AG04450 (cell line): ENCODE data around the gene TIRAP. TPM values are rescaled to one million over a fixed set of nuclear protein-coding genes. Genes with fewer than 3 reads are reported as not detected.

Experiments used
- CTCF ChIA-PET: fragments of 300-600, 350-600 bp; formaldehyde crosslinking; extraction: SDS; loops from one replicate; lab custom pipeline; 2022; ENCODE audit warnings: antibody characterized with exemption, inconsistent platforms; lab: Charles Lee
- POLR2A ChIA-PET: fragments of 350-600 bp; formaldehyde crosslinking; extraction: SDS; loops from one replicate; lab custom pipeline; 2021; ENCODE audit warnings: antibody characterized with exemption, inconsistent platforms; lab: Yijun Ruan, JAX
- DNase-seq: peaks from one replicate; pipeline ENCODE4 v3.0.0-alpha.2; 2011; ENCODE audit warnings: low read depth, low spot score
- H3K27ac ChIP-seq: one replicate; pipeline ENCODE4 v1.5.1; 2012; ENCODE audit warnings: low read depth, low read length, control low read depth
- H3K27me3 ChIP-seq: one replicate; pipeline ENCODE4 v1.6.0; 2012; ENCODE audit warnings: low read length; ENCODE audit not compliant: control insufficient read depth, insufficient read depth
- H3K4me3 ChIP-seq: 2 replicates; pipeline ENCODE4 v1.5.1; 2011; ENCODE audit warnings: mild to moderate bottlenecking, low read depth, low read length, control low read depth
- H3K9me3 ChIP-seq: 2 replicates; pipeline ENCODE4 v1.5.1; 2012; ENCODE audit warnings: low read length; ENCODE audit not compliant: control insufficient read depth, insufficient read depth
- polyA plus RNA-seq: library from polyadenylated mRNA; depleted of rRNA; stranded (reverse); fragments of >200 nt; gene quantifications from 2 replicates; pipeline ENCODE4 v1.2.3, GENCODE V29; 2011
- TF ChIP-seq, protein P1 (sequence below): IDR thresholded peaks from 2 replicates; pipeline ENCODE4 v1.5.1; 2011; ENCODE audit warnings: low read depth, low read length, control low read depth, inconsistent platforms

Gene TIRAP
- polyA plus RNA-seq, 1 experiment, result 4.9 TPM

DNA sequence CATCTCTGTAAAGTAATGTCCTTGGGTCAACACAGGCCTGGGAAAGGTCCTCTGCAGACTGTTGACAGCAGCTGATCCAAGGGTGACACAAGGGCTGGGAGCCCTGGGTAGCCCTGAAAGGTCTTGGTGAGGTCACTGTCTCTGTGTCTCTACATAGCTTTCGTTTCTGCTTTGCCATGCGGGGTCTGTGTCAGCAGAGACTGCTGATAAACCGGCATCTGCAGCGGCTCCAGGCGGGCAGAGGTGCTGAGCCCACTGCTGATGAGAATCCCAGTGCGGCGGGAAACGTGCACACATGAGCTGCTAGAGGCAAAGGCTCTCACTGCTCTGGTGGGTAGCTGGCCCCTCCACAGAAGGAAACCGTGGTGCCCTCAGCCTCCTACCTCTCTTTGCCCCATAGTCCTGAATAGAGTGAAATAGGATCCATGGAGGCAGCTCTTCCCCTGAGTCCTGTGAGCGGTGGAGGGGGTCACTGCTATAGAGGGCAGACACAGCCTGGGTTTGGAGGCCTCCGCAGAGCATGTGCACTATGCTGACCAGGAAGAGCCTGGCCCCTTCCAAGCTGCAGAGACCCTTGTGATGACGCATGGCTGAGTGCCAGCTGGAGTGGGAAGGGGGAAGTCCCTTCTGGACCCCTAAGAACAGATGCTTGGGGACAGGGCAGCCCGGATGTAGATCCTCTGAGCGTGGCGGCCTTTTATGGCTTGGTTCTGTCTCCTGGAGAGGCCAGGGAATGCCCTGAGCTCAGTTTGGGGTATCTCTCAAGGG, 54.8 kb downstream of the TIRAP start:
- H3K4me3 ChIP-seq, result no peak overlapping the region

DNA sequence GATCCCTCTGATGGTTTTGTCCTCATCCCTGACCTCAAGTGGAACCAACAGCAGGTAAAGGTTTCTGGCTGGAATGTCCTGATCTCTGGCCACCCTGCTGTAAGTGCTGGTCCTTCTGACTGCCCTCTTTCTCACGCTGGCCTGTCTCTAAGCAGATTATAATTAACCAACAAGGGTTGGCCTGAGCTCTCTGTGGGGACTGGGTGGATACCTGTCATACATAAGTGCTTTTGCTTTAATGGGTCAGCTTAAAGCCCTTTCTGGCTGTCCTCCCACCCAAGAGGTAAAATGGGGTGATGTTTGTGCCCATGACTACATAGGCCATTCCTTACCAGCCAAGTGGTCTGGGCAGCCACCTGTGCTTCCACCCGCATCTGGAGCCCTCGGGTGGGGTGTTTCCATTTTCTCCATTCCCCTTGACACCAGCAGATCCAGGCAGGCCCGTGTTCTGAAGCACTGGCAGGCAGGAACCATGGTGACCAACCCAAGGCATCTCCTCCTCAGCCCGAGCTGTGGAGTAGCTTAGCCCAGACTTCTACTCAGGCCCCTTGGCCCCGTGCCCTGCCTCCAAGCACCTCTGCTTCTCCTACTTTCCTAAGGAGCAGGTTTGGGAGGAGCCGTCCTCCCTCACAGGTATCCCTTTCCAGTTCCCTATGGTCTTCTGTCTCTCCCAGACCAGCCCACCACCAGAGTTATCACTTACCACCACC, 55.6 kb downstream of the TIRAP start:
- TF ChIP-seq, protein P1, sequence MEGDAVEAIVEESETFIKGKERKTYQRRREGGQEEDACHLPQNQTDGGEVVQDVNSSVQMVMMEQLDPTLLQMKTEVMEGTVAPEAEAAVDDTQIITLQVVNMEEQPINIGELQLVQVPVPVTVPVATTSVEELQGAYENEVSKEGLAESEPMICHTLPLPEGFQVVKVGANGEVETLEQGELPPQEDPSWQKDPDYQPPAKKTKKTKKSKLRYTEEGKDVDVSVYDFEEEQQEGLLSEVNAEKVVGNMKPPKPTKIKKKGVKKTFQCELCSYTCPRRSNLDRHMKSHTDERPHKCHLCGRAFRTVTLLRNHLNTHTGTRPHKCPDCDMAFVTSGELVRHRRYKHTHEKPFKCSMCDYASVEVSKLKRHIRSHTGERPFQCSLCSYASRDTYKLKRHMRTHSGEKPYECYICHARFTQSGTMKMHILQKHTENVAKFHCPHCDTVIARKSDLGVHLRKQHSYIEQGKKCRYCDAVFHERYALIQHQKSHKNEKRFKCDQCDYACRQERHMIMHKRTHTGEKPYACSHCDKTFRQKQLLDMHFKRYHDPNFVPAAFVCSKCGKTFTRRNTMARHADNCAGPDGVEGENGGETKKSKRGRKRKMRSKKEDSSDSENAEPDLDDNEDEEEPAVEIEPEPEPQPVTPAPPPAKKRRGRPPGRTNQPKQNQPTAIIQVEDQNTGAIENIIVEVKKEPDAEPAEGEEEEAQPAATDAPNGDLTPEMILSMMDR, result no peak
- ChIA-PET CTCF (no interaction called here), POLR2A (interaction anchor here (1.2 kb wide), 1 partner anchor 17 kb away, joined by 4 read pairs; the partner anchor contains the start of gene ST3GAL4)
- Histone ChIP-seq H3K4me3 (no peak overlapping the region), H3K27me3 (no peaks in the 10 kb centered on the region), H3K27ac (no peak overlapping the region), H3K9me3 (no peaks in the 10 kb centered on the region)
- DNase-seq, result no peak

More for the DNA sequence above, 54.8 kb downstream of the TIRAP start:
- TF ChIP-seq, protein P1, result no peak
- ChIA-PET CTCF (interaction anchor here (0.9 to 1.6 kb wide), 2 partner anchors 27 to 143 kb away, joined by 3 to 6 read pairs; no protein-coding TSS in a partner anchor), POLR2A (interaction anchor here (1.2 kb wide), 1 partner anchor 18 kb away, joined by 4 read pairs; the partner anchor contains the start of gene ST3GAL4)
- DNase-seq, result no peak
- no peaks in the 10 kb centered on the region for H3K9me3 ChIP-seq
- no peaks in the 10 kb centered on the region for H3K27me3 ChIP-seq
- H3K27ac ChIP-seq, result no peak overlapping the region

DNA sequence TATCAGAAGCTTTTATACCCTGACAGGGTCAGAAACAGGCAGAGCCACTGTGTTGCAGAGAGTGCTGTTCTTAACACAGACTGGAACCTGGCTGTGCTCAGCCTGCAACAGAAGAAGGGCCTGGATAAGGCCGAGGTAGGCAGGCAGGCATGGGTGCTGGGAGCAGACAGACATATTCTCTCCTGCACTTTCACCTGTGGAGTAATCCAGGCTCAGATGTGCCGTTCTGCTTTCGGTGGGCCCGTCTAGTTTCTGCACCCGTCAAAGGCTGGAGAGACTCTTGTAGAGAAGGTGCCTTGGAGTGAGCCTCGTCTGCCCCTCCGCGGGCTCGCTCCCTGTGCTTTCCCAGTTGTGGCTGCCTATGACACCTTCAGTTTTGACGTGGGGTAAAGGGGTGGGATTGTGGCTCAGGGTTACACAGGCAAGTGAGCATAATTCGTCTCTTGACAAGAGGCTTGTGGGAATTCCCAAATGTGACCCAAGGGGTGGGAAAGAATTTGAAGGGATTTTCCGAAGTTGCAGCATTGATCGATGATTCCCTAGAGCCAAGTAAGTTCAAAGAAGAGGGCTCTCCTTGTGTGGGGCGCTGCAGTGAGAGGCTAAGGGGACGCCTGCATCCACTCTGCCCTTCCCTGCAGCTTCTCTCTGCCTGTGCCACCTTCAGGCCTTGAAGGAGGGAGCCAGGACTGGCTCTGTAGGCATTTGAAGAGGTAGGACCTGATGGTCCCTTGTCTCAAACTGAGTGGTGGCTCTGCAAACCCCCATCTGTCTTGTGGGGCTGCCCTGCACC, 56.4 kb downstream of the TIRAP start:
- DNase-seq, result no peak
- TF ChIP-seq, protein P1, result no peak
- ChIA-PET CTCF (no interaction called here), POLR2A (interaction anchor here (0.9 kb wide), 1 partner anchor 20 kb away, joined by 5 read pairs; no protein-coding TSS in a partner anchor)
- no peak overlapping the region for H3K4me3 ChIP-seq
- no peaks in the 10 kb centered on the region for H3K27me3 ChIP-seq
- no peaks in the 10 kb centered on the region for H3K9me3 ChIP-seq
- peak overlapping the region; percentile 21 for H3K27ac ChIP-seq

DNA sequence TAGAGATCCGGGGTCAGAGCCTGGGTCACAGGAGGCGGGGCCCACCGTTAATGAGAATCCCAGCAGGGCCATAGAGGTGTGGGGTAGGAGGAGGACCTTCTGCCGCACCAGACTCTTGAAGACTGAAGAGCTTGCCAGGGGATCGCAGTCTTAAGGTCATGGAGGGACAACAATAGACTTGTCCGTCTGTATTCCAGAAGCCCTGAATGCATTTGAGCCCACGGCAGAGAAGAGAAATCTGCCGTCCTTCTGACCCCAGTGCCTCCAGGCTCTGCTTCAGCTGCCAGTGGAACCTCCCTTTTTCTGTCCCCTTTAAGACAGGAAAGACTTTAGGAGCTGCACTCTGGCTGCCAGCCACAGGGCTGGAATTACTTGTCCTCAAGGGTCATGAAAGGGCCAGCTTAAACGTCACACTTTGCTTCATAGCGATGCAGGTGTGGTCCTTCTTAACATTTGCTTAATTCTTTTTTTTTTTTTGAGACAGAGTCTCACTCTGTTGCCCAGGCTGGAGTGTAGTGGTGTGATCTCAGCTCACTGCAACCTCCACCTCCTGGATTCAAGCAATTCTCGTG, 57.1 kb downstream of the TIRAP start:
- Histone ChIP-seq H3K27ac (no peak overlapping the region), H3K4me3 (no peak overlapping the region), H3K27me3 (no peaks in the 10 kb centered on the region), H3K9me3 (no peaks in the 10 kb centered on the region)
- CTCF ChIA-PET, result no interaction called here
- no peak for DNase-seq
- TF ChIP-seq, protein P1, result no peak
- POLR2A ChIA-PET, result interaction anchor here (0.9 kb wide), 1 partner anchor 21 kb away, joined by 5 read pairs; no protein-coding TSS in a partner anchor
